GM21360 (cell line): Measurements from ENCODE around the gene DIS3L2.
"Not testable (repeated sequence)": the region's sequence is repeated elsewhere in the genome, so short reads cannot be mapped to it uniquely, and the experiment has no call there.

ENCODE experiments used
- ATAC-seq: cut with Tn5 transposase; IDR thresholded peaks from one replicate; pipeline ENCODE4 v1.9.1; 2021; ENCODE audit warnings: mild to moderate bottlenecking, moderate library complexity; ENCODE audit not compliant: unreplicated experiment

The DIS3L2 gene

DNA sequence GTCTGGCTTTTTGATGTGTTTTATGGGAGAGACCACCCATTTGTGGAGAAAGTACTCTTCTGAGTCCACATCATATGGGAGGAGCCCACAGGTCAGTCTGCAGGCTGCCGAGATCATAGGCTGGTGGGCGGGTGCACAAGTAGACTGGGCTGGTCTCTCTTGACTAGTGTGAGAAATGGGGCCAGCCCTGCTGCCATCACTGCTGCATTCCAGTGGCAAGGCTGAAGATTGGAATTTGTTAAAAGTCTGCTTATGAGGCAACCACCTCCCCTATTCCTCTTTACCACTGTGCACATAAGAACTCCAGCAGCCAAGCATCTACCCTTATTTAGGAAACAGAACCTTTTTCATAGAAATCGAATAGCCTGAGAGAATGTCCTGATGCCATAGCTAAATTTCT, 200.7 kb downstream of the DIS3L2 start:
- ATAC-seq, result no peak

DNA sequence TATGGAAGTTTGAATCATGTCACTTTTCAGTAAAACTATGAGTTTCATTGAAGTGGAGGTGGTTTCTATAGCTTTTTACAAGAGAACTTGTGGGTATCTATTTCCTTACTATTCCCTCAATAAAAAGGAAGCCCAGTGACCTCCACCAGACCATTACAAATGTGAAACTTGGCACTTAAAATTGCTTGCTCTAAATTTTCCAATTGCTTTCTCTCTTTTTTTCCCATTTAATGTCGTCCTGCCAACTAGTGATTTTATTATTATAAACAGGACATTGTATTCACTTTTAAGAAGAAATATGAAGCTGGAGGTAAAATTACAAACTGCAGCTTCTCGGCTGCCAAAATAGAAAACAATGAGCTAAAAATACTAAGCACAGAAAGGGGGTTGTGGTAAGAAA, 208.9 kb downstream of the DIS3L2 start:
- no peak for ATAC-seq

DNA sequence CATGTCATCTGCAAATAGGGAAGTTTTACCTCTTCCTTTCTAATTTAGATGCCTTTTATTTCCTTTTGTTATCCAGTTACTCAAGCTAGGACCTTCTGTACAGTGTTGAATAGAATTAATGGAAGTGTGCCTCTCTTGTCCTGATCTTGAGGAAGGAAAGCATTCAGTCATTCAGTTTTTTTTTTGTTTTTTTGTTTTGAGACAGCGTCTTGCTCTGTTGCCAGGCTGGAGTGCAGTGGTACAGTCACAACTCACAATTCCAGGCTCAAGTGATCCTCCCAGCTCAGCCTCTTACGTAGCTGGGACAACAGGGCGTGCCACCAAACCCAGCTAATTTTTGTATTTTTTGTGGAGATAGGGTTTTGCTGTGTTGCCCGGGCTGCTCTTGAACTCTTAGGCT, 213.1 kb downstream of the DIS3L2 start:
- no peak for ATAC-seq

DNA sequence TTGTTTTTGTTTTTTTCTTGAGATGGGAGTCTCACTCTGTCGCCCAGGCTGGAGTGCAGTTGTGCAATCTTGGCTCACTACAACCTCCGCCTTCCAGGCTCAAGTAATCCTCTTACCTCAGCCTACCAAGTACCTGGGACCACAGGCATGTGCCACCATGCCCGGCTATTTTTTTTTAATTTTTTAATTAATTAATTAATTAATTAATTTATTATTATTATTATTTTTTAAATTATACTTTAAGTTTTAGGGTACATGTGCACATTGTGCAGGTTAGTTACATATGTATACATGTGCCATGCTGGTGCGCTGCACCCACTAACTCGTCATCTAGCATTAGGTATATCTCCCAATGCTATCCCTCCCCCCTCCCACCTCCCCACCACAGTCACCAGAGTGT, 215.1 kb downstream of the DIS3L2 start:
- not testable (repeated sequence) for ATAC-seq

DNA sequence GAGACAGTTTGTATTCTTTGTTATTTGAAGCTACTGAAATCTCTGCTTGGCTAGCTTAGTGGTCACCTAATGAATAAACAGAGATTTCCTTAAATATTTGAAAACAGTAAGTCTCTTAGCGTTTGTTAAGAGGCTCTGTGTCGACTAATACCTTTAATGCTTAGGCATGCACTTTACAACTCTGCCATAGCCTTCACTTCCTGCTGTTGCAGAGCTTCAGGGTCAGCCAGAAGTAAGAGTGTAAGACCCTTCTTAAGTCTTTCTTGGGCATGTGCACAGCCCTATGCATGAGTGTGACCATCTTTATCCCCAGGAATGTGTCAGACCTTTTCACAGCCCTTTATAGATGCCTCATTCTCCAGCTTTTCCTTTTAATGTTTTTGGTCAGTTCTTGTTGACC, 221.8 kb downstream of the DIS3L2 start:
- no peak for ATAC-seq

DNA sequence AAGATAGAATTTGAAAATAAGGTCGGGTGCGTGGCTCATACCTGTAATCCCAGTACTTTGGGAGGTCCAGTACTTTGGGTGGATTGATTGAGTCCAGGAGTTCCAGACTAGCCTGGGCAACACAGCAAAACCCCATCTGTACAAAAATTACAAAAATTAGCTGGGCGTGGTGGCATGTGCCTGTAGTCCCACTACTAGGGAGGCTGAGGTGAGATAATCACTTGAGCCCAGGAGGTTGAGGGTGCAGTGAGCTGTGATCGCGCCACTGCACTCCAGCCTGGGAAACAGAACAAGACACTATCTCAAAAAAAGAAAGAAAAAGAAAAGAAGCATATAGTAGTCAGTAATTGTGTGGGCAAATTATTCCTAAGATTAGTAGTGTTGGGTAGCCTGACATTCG, 222.8 kb downstream of the DIS3L2 start:
- ATAC-seq, result no peak

DNA sequence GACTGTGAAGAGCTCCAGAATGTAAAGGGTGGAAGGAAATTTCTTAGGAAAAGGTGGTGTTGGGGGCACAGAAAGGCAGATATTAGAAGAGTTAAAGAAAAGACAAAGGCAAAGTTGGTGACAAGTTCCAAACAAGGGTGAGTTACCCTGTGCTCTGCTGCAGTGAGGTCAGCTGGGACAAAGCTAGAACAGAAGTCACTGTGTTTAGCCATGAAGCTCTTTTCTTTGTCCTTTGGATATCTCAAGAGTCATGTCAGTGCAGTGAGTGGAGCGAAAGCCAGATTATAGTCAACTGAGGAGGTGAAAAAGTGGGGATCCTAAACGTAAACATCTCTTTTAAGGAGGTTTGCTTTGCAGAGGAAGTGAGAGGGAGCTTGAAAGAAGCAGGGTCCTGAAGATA, 229.3 kb downstream of the DIS3L2 start:
- ATAC-seq, result no peak

DNA sequence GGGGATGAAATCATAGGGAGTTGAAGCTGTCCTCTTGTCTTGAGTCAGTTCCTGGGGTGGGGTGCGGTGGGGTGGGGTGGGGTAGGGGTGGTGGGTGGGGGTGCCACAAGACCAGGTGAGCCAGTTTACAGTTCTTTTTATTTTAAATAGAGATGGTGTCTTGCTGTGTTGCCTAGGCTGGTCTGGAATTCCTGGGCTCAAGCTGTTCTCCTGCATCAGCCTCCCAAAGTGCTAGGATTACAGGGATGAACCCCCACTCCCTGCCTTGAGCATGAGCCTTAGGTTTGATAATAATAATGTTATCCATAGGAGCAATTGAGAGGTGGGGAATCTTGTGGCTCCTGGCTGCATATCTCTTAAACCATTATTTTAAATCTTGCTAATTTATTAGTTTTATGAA, 234.0 kb downstream of the DIS3L2 start:
- ATAC-seq, result no peak

DNA sequence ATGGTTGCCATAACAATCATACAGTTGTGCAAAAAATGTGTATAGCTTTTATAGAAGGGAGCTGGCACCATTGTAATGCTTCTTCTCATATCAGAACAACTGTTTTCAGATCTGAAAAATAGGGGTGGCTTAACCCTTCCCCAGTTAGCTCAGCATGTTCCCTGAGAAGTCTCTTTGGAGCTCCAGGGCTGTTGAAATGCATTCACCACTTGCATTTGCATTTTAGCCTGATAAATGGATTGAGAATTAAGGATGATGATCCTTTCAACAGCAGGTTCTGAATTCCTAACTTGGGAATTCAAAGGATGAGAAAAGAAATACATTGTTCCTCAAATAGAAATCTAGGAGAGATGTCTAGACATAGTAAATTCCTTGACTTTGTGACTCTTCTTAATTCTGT, 235.3 kb downstream of the DIS3L2 start:
- ATAC-seq, result no peak

DNA sequence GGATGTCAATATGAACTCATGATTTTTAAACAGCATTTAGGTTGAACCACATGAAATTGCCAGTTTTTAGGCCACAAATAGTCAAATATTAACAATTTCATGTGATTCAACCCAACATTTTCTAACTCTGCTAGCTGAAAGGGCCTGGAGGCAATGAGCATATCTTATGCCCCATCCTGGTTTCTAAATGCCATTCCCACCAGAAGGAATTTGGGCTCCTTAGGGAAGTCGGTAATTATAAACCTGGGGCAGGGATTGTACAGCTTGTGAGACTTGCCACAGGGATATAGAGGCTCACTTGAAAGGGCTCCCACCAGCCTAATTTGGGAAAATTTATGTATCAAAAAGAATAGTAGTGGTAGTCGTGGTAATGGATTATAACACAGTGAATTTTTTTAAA, 238.7 kb downstream of the DIS3L2 start:
- ATAC-seq, result no peak

DNA sequence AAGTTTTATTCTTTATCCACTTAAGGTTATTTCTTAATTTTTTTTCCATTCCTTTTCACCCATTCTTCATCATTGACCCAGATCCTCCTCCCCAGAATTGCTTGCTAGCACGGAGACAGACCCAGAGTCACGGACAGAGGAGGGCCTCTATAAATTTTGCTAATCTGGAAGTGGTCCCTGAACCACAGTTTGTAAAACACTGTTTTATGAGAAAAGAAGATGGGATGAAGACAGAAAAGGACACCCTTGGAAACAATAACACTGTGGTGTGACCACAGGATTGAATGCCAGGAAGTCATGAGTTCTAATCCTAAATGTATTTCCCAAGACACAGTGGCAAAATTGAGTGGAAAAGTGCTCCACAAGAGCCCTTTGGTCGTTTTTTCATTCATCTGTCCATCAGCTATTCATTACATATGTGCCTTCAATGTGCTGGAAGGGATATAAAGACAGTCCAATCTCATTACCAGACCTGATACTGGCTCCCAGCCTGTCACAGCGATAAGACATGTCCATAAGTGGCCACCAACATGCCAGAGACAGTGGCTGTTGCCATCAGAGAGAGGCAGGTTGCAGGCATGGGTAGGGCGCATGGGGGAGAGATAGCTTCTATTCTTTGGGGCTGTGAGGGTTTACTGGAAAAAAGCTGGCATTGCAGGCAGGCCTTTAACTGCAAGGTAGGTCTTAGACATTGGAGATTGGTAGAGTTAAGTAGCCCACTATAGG, 241.8 kb downstream of the DIS3L2 start:
- no peak for ATAC-seq

DNA sequence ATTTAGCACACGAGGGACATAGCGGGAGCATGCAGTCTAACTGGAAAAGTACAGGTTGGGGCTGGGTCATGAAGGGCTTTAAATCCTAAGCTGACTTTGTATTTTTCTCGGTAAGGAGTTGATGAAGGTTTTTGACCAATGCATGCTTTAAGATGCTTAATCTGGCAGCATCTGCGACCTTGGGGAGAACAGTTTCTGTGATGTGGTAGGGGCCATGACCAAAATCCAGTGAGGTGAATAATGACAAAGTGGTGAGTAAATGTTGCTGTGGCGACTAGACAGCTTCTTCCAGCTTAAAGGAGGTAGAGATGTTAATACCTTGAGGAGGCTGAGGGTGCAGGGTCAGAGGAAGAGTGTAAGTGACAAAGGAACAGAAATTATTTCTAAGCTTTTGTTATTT, 242.4 kb downstream of the DIS3L2 start:
- ATAC-seq, result no peak

DNA sequence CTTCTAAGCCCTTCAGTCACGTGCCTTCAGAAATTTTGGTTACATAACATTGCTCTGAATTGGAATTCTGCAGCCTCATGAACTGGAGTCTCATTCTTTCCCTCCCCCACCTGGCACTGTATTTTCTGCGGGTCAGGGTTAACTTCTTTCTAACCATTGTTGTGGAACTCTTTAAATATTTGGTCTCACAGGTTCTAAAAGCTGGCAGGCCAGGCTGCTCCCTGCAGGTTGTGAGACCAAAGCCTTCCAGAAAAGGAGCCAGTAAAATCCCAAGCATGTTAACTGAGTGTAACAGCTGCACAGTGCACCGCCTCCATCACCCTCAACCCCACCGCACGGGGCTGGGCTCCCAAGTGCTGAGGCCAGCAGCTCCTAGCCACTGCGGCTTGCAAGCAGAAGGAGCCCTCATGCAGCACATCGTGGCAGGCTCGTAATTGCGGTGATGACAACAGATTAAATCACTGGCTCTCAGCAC, 243.0 kb downstream of the DIS3L2 start:
- no peak for ATAC-seq

DNA sequence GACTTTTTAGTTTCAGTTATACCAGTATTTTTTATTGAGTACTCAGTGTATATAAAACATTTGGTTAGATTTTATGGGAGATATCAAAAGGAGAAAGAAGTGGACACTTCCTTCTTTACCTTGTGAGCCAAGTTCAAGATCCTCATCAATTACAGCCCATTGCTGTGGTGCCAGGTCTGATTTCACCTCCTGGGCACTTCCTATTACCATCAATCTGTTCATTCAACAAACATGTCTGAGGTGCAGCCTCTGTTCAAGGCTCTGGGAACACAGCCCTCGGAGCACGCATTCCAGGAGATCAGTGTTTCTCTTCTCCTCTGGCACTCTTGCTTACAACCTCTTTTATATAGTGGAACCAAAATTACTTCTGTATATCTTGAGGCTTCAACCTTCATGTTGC, 245.7 kb downstream of the DIS3L2 start:
- ATAC-seq, result no peak

DNA sequence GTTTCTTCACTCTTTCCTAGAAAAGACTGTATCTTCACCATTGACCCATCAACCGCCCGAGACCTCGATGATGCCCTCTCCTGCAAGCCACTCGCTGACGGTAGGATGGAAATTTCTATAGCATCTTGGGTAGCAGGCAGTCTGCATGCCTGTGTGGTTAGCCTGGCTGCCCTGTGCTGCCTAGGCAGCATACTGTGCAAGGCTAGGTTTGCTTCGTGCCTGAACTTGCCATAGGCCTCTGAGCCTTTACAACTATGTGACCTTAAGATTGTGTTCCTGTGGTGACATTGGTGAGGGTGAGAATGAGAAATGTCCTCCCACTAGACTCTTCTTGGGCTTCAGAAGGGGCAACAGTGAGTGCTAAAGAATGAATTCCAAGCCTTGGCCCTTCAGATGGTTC, 248.8 kb downstream of the DIS3L2 start:
- no peak for ATAC-seq

DNA sequence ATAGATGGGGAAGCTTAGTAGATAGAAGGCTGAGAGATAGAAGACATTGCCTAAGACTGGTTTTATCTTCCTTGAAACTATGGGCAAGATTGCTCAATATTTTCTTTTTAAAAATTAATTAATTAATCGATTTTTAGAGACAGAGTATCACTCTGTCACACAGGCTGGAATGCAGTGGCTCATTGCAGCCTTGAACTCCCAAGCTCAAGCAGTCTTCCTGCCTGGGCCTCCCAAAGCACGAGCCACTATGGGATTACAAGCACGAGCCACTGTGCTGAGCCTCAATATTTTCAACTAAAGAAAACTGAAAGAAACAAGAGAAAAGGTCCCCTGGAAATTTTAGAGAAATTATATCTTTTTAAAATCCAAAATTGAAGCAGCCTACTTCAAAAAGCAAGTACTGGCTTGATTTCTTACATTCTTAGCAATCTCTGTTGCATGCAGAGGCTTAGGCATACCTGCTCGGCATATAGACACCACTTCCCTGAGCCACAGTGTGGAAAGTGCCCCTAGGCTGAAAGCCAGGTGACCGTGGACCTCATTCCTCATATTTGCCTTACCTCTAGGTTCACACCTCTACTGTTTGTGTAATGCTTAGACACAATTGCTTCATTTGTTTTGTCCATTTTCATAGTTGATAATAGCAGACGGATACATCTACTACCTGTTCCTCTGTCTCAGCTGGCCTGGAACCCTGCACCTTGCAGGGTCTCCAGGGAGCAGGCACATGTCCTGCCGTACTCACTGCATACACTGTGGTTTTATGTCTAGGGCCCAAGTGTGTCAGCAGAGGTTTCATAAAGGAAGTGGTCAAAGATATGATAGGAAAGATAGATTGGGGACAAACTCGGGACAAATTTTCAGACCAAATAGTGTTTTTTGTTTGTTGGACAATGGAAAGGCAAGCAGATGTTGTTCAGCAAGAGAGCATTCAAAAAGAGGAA, 250.5 kb downstream of the DIS3L2 start:
- peak; percentile 54 for ATAC-seq

DNA sequence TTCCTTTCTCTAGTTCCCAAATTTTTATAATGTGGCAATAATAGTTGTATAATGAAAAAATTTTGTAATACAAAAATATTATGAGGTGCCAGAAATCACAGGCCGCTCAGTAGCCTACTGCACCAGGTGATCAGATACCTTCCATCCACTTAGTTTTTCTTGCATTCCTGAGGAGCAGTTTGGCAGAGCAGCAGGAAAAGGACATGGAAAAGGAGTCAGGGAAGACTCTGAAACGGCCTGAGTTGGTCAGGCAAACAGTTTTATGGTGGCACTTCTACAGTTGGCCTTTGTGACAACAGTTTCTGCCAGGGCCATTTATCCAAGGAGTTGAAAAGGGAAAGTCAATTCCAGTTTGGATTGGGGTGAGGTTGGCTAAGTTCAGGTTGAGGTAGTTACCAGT, 251.7 kb downstream of the DIS3L2 start:
- ATAC-seq, result no peak

DNA sequence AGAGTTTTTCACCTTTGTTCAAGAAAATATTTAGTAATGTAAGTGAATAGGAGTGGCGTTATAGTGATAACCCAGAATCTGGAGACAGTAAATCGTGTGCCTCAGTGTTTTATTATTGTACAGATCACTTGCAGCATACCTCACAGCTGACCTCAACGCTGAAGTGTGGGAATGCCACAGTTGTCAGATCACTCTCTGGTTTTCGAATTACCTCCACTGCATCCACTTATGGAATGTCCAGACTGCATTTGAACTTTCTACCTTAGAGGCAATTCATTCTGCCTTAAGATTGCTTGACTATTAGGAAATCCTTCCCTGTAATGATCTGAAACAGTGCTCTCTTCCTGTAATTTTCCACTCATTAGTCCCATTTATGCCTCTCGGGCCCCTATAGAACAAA, 252.5 kb downstream of the DIS3L2 start:
- ATAC-seq, result no peak

DNA sequence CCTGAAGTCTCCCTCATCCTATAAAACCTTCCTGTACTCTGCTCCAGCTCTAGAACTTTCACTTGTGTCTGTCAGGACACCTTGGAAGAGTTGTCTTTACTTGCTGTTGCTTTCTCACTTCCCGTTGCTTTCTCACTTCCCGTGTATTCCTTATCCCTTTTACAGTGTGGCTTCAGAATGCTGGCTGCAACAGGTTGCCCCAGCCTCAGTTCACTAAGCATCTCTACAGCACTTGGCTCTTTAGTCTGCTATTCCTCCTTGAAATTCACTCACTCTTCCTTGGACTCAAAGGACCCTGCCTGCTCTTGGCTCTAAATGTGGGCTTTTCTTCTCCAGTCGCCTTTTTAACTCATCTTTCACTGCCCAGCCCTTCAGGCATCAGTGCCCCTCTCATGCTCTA, 254.5 kb downstream of the DIS3L2 start:
- no peak for ATAC-seq

DNA sequence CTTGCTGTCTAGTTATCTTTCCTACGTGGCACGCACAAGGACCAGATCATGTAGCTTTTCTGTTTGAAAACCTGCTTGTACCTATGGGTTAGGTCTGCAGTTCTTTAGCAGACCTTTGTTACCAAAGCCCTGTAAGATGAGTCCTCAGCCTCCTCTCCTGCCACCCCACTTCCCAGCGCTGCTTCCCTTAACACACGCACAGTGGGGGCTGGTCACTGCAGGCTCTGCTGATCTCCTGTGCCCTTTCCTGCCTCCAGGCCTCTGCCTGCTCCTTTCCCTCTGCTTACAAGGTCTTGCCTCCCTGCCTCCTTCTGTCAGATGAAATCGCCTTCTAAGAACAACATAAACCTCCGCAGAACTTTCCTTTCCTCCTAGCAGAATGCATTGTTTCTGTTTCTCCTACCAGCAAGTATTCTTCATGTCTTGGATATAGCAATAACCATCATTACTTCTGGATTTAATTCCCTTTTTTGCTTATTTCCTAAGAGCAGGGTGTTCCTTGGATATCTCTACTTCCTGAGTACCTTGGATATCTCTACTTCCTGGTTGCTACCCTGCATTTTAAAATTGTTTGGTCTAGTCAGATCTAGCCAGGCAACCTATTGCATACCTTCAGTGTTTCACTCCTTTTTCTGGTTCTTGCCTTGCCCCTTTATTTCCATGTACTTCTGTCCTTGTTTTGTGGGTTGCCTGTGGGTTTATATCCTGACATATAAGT, 257.4 kb downstream of the DIS3L2 start:
- ATAC-seq, result no peak

DNA sequence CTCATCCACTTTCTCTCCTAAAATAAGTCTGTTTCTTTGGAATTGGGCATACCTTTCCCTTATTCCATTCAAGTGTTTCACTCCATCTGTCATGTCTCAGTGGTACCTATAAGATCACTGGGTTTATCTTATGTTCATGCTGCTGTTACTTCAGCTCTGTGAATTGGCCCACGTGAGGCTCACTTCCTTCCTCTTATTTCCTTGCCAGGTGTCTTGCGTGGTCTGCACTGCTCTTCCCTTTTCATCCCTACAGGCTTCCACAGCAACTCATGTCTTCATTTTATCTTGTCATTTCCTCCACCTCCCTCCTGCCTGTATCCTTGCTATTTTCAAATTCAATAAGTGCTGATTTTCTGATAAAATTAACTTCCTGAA, 258.0 kb downstream of the DIS3L2 start:
- ATAC-seq, result no peak

DNA sequence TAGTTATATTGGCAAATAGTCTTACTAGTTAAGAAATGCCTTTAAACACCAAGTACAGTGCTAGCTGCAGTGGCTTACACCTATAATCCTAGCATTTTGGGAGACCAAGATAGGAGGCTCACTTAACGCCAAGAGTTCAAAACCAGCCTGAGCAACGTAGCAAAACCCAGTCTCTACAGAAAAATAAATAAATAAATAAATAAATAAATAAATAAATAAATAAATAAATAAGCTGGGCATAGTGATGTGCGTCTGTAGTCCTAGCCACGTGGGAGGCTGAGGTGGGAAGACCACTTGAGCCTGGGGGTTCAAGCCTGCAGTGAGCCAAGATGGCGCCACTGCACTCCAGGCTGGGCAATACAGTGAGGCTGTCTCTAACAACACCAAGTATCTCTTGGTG, 258.4 kb downstream of the DIS3L2 start:
- ATAC-seq, result no peak
